ENCODE data around the gene IL36G.

- TF ChIP-seq CTCF (conservative IDR thresholded peaks at IDR 0.05), result no peak
- TF ChIP-seq ZFX (IDR thresholded peaks at IDR 0.05), result no peak
Observed at GRCh38 chr2:112942654-112943002, 35.2 kb upstream of the IL36G start.

Data from C4-2B (cell line).